ENCODE results near the gene RCC2.

The RCC2 gene

DNA sequence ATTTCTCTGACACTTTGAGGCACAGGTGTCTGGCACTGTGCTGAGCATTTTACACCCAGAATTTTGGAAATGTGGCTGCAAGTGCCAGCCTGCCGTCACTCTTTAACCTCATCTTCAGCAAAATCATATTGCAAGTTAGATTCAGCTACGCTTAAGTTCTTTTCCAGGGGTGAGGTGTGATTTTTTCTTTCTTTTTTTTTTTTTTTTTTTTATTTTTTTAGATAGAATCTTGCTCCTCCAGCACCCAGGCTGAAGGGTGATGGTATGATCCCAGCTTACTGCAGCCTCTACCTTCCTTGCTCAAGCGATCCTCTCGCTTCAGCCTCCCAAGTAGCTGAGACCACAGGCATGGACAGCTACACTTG, 2.5 kb upstream of the RCC2 start:
- no peak for DNase-seq

DNA sequence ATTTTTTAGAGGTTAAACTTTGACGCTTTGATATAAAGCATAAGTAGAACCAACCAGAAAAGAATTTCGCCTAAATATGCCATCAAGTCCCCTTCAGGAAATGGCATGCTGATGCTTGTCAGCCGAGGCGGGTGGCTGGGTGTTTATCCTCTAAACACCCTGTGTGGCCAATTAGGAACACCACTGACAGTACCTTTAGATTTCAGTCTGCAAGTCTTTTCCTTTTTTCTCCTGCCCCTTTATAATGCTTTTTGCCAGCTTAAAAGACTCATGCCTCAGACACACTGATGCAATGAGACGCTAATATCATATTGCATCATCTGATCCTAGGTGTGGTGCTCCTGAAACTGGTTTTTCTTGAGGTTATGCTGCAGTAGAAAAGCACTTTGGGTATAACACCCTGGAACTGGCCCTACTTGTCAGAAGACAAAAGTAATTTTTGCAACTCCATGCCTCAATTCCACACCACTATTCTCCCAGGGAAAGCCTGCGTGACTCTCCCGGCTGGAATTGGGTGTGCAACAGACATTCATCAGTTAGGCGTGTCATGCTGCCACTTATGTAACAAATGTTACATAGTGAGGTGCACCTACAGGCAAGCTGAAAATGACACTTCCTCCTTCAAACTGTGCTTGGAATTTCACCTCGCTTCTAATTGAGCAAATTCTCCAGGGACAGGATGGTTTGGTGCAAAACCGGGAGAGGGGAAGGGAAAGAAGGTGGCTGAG, 2.0 kb upstream of the RCC2 start:
- no peak for DNase-seq

DNA sequence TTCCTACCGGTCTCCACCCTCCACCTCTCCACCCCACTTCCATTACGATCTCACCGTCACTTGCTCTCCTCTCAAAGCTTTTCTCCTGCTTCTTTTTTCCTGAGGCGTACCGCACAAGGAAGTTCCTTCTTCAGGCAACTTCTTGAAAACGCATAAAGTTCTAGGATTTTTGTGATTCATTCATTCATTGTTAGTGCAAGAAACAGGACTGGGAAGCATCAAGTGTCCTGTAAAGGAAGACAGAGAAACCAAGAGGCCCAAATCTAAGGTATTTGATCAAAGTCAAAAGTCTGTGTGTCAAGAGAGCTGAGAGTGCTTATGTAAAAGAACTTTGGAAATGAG, 1.3 kb upstream of the RCC2 start:
- DNase-seq = no peak

DNA sequence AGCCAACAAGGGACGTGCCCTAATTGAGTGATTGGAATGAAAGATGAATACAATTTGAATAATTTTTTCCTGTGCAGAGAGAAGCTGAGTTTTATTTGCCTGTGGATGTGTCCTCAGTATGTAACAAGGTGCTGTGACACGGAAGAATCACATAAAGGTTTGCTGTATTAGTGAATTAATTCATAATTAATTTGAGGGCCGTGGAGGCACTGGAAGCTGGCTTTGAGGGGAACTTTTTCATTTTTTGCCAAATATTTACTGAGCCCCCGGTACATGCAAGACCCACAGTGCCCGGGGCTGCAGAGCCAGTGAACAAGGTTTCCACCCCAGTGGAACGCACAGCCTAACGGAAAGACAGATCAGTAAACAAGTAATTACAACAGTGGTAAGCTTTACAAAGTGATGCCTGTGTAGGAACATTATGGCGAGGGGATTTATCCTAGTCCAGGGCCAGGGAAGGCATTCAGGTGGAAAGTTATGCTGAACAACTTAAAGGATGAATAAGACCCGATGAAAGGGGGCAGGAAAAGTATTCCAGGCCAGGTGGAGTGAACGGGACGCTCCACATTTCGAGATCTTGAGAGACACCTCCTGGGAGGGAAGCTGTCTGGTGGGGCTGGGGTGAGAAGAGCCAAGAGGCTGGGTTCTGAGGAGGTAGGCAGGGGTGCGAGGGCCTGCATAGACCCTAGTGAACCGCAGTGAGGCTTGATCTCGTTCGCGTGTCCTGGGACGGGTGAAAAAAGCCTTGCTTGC, 773 bp upstream of the RCC2 start:
- DNase-seq = no peak

DNA sequence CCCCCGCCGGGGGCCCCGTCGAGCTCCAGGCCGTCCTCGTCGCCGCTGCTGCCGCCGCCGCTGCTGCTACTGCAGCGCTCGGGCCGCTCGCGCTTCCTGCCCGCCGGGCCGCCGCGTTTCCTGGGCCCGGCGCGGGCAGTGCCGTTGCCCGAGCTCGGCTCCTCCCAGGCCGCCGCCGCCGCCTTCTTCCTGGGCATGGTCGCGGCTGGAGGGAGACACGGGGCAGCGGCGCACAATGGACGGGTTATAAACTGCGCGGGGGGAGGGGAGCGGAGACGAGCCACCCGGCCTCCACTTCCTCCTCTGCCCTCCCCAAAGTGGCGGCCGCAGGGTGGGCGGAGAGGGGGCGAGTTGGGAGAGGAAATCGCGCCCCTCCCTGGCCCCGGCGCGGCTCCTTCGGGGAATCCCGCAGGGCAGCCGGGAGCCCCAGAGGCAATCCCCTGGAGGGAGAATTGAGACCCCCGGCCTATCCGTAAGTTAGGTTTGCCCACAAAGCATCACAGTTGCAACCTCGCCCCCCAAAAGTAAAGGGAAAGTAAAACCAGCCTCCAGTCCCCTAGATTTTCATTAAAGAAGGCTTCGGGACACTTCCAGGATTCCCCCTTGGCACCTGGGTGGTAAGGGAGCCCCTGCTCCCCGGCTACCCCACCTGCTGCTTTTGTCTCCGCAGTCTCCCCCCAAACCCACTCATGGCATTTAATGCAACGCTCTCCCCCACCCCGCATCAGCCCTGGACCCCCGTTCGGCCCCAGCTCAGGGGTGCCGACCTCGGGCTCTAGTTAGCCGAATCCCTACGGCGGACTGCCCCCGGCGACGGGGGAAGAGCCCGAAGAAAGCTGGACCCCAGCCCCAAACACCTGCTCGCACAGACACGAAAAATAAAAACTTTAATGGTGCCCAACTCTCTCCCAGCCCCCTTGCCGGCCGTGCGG, 893 bp downstream of the RCC2 start:
- DNase-seq = peak; percentile 65

DNA sequence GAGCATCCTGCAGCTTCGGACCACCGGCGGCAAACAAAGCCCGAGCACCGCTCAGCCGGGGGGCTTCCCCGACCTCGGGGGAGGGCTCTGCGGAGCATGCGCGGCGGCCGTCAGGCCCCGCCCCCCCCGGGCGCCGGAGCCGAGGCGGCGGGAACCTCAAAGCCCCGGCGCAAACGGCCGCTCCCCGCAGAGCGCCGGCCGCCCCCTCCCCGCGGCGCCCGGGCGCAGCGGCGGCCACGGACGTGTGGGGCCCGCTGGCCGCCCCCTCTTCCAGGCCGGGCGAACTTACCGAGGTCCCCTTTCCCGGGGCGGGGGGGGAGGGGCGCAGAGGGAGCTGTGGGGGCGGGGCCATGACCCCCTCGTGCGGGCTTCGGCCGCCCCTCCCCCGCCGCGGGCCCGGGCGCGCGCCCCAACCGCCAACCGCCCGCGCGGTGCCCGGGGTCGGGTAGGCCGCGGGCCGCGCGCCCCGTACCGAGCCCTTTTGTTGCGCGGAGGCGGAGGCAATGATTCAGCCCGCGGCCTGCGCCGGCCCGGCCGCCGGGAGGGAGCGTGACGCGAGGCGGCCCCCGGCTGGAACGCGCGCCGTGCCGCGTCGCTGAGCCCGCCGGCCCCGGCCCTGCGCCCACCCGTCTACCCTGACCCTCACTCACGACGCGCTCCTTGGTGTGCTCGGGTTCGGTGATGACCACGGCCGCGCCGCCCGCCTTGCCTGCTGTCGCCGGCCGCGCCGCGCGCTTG, 1.7 kb downstream of the RCC2 start:
- peak; percentile 17 for DNase-seq

DNA sequence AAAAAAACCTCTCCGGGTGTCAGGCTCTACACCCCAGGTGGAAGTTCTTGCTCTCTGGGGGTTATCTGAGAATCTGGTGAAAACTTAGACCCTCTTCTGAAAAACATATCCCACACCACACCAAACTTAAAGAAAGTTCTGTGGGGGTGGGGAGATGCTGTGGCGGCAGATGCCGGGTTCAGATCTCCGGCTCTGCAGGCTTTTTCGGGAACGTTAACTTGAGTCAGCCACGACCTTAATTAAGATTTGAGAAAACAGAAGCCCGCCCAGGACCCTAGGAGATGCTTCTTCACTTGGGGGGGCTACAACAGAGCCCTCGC, 2.3 kb downstream of the RCC2 start:
- no peak for DNase-seq

DNA sequence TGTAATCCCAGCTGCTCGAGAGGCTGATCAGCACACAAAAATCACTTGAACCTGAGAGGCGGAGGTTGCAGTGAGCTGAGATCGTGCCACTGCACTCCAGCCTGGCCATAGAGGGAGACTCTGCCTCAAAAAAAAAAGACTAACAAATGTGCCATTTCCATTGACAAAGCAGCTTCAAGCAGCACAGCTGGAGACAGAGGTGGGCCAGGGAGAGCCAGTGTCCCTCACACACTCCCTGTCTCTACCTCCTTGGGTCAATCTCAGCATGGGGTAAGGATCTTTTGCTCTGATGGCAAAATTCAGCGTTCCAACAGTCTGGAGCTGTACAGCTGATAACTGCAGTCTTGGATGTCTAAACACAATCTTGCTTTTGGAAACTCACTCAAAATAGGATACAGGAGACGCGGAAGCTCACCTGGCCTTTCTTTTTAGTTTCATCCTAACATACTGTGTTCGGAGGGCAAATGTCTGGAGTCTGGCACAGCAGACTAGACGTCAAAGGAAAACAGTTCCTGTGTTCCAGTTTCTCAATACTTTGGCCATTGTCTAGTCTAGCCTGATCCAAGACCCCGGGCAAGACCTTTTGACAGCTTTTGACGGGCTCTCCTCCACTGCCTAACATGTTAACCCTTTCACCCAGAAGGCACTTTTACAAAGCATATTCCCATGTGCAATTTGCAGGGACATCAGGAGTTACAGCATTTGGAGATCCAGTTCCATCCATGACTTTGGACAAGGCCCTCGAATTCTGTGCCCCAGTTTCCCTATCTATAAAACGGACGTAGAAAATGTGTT, 2.9 kb downstream of the RCC2 start:
- DNase-seq = no peak

DNA sequence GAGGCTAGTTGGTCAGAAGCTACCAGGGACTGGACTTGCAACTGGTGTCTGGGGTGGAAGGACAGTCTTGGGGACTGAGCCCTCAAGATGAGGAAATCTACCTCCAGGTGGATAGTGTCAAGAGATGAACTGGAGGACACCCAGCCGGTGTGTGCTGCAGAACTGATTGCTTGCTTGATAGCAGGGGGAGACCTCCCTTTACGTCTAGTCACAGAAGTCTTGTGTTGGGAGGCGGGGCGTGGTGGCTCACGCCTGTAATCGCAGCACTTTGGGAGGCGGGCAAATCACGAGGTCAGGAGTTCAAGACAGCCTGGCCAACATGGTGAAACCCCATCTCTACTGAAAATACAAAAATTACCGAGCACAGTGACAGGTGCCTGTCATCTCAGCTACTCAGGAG, 4.9 kb downstream of the RCC2 start:
- no peak for DNase-seq

DNA sequence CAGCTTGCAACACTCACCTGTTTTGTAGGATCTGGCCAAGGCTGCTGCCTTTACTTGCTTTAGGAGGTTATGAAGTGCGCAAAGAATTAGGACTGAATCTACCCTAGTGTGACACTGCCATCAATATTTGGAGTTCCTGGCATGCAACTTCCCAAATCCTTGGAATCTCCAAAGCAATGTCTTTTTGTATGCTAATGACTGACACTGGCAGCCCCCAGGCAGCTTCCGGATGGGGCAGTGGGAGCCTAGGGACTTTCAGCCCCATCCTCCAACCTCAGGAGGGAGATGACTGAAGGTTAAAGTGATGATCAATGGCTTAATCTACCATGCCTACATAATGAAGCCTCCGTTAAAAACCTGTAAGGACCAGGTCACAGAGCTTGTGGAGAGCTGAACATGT, 5.5 kb downstream of the RCC2 start:
- no peak for DNase-seq

DNA sequence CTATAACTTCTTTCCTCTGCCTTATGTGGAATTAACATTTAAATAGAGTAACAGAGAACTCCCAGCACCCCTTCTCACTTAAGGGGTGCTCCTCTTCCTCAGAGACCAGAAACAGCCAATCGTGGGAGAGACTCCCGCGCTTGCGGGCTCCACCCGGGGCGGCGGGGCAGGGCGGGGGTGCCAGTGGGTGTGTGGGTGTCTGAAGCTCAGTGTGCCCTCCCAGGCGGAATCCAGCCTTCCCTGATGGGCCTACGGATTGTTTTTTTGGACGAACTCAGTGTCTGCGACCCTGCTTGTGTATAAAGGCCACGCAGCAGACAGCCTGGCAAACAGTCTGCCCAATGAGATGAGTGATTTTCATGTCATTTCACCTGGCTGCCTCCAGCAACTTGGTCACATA, 6.2 kb downstream of the RCC2 start:
- no peak for DNase-seq

DNA sequence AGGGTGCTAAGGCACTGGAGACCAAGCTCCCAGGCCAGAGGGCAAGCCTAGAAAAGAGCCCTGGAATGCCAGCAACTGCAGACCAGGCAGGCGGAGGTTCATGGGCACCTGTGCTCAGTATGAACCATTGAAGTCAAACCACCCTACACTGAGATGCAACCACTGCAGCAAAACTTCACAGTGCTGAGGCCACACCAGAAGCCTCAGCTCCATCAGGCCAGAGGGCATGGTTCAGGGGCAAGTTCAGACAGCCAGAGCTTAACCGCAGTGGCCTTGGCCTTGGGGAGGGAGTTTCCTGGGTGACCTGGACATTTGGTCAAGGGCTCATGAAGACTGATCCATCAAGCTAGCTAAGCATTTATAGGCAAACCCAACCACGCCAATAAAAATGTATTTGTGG, 7.1 kb downstream of the RCC2 start:
- DNase-seq = no peak

DNA sequence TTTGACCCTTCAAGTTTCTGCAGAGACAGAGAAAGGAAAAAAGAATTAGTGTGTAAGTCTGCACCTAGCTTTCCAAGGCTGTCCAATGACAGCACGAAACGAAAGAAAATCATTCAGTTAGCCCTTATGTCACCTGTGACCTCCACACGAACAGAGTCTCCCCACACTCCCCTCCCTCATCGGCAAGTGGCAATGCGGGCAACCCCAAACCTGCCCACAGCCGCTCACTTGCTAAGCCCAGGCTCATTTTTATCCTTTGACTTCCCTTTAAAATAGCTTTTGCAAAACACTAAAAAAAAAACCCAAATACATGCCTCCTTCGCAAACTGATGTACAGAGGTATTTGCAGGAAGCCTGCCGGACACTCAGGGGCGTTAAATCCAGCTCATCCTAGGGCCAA, 10.3 kb downstream of the RCC2 start:
- DNase-seq = no peak

DNA sequence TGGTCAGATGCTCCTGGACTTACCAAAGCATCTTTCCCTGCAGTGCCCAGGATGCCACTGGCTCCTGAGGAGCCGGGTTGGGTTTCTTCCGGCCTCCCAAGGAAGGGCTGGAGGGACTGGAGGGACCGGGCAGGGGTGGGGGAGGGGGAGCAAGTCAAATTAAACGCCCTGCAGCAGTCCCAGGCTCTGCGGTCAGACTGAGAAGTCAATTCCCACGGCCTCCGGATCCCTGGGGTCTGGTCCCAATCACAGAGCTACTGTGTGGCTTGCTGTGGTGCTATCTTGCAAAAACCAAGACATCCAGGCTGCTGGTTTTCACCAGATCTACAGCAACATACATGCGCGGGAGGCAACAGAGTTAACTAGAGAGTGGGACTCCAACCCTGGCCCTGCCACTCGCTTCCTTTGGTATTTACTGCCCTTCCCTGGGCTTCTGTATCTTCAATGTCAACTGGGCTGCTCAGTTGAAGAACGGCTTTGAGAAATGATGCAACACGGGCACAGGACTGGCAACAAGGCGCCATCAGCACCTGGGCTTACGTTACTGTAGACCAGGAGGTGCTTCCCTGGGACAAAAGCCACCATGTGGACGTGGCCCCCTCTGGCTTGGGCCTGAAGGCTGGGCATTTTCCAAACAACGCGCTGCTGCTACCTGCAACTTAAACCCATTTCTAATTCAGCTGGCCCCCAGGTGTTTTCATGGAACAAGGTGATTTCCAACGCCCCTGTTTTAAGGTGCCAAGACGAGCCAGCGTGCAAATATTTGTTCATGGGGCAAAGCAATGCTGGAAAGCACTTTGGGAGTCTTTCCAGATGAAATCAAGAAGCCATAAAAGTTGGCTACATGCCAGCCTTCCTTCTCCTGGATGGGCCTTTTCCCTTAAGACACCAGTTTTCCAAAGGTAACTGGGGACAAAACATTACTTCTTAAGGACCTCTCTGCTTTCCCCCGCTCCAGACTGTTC, 11.5 kb downstream of the RCC2 start:
- no peak for DNase-seq

DNA sequence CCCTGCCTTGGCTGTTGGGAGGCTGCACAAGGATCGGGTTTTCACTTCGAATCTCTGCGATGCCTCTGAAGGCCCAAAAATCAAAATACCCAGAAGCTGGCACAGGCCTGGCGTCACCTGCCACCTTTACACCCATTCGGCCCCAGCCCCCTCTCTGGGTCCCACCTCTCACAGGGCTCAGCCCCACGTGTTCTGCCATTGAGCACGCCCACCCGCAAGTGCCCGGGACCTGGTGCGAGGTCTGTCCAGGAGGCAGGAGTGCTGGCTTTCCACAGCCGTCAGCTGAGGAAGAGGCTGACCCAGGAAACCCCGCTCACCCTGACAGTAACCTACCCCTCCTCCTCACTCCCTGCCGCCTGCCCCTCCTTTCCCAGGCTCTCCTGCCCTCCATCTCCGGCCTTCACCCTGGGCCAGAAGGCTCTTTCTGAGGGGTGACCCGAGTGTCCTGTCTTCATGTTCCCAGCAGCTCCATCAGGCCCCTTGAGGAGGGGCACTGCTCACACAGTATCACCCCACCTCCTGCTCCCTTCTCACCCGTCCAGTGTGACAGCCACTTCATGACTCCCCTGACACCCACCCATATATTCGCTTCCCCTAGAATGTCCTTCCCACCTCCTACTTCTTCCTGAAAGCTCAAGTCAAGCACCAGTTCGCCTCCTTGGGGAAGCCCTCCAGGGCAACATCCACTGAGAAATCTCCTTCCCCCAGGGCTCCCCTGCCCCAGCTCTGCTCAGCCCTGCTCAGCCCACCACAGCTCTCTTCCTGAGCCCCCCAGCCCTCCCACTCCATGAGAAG, 13.5 kb downstream of the RCC2 start:
- DNase-seq = no peak

DNA sequence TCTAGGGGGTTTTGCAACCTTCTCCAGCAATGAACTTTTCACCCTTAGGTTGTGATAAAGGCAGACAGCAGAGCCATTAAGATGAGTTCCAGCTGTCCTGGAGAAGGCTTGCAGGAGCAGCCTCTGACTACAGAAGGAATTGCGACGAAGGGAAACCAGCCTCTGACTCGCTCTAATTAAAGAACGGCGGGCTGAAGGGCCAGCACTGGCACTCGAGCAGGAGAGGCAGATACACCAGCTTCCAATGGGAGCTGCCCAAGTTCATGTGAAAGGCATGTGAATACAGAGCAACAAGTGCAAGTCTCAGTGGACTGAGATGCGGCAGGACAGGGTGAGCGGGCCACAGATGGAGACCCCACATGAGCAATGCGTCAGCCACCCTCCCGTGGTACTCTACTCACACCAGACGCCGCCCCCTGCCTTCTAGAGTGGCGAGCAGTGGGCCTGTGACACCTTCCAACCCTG, 15.7 kb downstream of the RCC2 start:
- no peak for DNase-seq

DNA sequence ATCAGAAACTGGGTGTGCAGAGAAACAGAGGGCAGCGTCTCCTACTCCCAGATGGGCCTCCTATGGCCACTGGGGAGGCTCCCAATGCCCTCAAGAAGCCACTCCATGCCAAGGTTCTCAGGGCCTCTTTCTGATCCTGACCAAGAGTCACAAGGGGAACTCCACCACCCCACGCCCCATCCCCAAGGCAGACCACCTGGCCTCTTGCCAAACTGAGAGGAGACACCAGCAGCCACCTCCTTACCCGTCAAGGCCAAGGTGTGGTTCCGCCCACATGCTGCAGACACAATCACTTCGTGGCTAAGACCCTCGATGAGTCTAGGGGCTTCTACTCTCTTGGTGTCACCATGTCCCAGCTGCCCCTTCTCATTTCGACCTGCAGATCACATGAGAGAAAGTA, 17.0 kb downstream of the RCC2 start:
- DNase-seq = no peak

DNA sequence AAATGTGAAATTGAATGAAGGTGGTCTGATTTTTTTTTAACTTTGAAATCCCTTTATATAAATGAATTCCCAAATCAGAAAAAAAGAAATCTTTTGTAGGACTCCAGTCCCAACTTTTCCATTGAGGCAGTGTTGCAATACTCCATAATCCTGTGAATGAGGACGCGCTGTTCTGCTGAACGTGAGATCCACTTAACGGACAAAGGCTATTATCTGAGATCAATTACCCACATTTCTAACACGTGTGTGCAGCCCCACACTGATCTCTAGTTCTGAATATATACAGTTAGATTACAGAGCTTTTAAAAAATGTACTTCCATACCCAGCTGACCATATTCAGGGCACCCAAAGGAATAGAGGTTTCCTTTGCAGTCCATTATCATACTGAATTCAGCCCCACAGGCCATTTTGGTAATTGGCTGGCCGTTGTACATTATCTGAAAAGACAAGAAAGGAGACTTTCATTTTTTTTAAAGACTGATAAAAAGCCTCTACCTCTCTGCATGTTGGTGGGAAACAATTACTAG, 19.0 kb downstream of the RCC2 start:
- no peak for DNase-seq

DNA sequence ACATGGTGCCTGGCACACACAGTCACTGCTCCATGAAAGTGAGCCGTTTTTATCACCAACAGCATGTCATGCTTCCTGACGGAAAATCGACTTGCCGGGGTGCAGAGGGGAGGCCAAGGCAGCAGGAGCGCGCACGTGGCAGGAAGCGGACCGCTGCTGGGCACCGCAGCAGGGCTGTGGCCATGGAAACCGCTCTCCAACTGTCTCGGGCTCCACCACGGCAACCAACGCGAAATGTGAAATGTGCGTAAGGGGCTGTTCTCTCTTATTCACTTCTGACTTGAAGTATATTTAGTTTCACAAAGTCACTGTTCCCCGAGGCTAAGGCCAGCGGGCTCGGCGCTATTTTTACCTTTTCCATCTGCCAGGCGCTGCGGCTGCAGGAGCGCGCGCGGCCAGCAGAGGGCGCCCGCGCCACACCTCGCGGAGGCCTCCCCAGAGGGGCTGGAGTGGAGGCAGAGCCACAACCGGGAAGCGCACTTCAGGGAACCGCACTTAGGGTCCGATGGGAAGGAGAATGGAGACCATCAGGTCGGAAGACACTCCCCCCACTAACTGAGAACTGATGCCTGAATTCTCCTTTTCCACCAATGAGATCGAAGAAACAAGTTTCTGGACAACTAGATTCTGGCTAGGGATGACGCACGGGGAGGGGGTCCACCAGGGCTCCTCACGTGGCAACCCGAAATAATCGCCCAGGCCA, 19.7 kb downstream of the RCC2 start:
- DNase-seq = no peak
